Smooth muscle cell of the umbilical artery (primary cell): ENCODE results near the gene YIPF3. TPM values are rescaled to one million over a fixed set of nuclear protein-coding genes. Genes with fewer than 3 reads are reported as not detected.

Experiments used
- total RNA-seq: library from RNA; depleted of rRNA; stranded (reverse); fragments of >200 nt; gene quantifications from 2 replicates; pipeline ENCODE4 v1.2.3, GENCODE V29; 2014

Gene YIPF3
- 119 and 120 TPM in 2 replicates for total RNA-seq

DNA sequence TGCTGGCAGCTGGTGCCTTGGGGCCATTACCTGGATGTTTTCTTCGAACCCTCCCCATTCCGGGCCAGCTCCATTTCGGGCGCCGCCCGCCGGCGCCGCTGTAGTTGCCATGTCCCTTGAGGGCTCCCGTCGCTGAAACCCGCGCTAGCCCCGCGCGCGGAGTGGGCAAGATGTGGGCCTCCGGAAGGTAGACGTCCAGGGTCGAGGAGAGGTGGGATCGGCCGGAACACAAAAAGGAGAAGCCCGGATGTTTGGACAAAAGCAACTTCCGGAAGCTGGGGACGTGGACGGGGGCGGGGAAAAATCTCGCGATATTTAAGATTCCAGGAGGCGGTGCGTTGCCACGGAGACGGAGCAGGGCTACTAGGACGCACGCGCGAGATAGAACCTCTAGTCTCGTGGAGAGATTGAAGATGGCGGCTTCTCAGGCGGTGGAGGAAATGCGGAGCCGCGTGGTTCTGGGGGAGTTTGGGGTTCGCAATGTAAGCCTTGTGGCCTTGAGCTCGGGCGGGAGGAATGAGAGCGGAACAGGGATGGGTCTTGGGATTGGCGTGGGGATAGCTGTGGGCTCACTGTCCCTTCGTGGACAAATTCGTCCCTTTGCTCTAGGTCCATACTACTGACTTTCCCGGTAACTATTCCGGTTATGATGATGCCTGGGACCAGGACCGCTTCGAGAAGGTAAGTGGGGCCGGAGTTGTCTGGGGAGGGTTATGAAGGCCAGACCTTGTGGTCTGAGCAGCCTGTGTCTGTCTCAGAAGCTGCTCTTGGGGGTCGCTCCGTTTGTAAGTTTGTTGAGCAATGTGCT, at the start of gene YIPF3, which contains the start of gene POLR1C:
Gene YIPF3, minus strand, starts transcription at position 230 of the 808 bp plus-strand sequence. Its CDS starts 119 bp downstream, at position 111.
Gene POLR1C, plus strand, starts transcription at position 393 of the 808 bp plus-strand sequence. Its CDS starts 21 bp downstream, at position 414.

DNA sequence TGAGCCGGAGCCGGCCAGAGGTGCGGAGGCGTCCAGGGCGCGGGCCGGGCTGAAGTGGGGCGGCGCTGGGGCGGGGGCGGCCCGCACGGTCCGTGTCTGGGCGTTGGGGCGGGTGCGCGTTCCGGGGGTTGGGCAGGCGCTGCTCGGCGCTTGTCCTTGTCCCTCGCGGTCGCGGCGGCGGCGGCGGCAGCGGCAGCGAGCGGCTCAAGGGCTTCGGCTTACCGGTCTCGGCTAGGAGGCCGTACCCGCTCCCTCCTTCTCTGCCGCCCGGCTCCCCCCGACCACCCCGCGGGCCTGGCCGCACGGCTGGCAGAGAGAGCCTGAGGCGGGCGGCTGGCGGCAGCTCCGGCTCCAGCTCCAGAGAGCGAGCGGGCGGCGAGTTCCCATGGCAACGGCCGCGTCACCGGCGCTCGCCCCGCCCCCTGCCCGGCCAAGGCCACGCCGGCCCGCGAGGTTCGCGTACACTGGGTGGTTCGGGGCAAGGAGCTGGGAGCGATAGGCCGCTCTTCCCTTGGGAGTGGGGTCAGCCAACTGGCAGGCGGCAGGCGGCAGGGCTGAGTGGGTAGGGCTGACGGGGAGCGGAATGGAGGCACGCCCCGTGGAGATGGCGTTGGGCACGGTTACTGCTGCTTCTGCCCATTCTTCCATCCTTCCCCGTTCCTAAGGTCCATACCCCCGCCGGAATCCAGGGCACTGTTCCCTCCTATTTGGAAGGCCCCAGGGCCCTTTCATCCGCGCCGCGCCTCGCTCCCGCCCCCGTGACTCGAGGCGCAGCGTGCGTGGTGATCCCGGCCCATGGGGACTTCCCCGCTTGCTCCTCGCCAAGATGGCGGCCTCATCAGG, 6.5 kb downstream of the YIPF3 start, which contains the start of gene LRRC73:
Gene LRRC73, minus strand, starts transcription at position 363 of the 843 bp plus-strand sequence. CDS start 561 bp downstream, outside the sequence.

DNA sequence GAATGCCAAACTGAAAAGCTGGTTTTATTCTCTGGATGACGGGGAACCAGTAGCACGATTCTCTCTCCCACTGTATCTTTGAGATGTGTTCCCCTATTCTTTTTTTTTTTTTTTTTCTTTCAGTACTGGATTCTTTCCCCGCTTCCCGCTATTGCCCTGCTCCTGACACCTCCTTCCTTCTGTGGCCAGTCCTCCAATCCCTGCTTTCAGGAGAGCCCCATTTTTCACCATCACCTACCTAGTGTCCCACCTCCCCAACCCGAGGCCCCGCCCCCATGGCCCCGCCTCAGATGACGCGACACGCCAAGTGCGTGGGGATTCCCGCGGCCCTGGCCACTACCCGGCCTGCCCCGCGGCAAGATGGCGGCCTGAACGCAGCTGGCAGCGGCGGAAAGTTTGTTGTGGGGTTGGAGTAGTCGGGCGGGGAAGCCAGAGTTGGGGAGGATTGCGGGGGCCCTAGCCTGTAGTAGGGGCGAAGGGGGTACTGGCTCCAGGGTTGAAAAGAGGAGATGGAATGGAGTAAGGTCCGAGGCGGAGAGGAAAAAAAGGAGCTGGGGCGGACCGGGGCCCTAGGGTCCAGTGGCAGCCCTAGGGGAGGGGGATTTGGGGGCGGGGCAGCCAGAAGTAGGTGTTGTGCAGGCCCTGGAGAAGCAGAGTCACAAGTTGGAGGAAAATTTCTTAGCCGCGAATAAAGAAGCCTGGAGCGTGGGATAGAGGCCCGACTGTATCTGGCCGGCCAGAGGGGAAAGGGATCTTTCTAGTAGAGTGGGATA, 39.3 kb downstream of the YIPF3 start, which contains the start of gene TJAP1:
Gene TJAP1, plus strand, starts transcription at position 336 of the 773 bp plus-strand sequence. CDS start 21,432 bp downstream, outside the sequence.

Other genes with a start within 250 kb of the YIPF3 start
- gene SLC22A7, start 218.7 kb downstream of the YIPF3 start, total RNA-seq: not detected in 2 replicates
- gene CRIP3, start 208.1 kb downstream of the YIPF3 start, total RNA-seq: not detected in 2 replicates
- 6.5 and 9.1 TPM in 2 replicates for gene ZNF318, start 147.3 kb downstream of the YIPF3 start, total RNA-seq
- gene ABCC10, start 89.4 kb downstream of the YIPF3 start, total RNA-seq: 23.2 and 37.5 TPM in 2 replicates
- 0.30 and 1.6 TPM in 2 replicates for gene DLK2, start 61.4 kb downstream of the YIPF3 start, total RNA-seq
- 7.4 and 17.7 TPM in 2 replicates for gene TJAP1, start 39.4 kb downstream of the YIPF3 start, total RNA-seq
- gene LRRC73, start 6.6 kb downstream of the YIPF3 start, total RNA-seq: 0.30 and 0.46 TPM in 2 replicates
- 23.4 and 24.6 TPM in 2 replicates for gene POLR1C, start 163 bp upstream of the YIPF3 start, total RNA-seq
- 25.5 and 40.0 TPM in 2 replicates for gene XPO5, start 59.1 kb upstream of the YIPF3 start, total RNA-seq
- gene POLH, start 59.3 kb upstream of the YIPF3 start, total RNA-seq: 27.6 and 47.4 TPM in 2 replicates
- gene GTPBP2, start 112.3 kb upstream of the YIPF3 start, total RNA-seq: 68.4 and 71.3 TPM in 2 replicates
- gene MAD2L1BP, start 118.9 kb upstream of the YIPF3 start, total RNA-seq: 33.4 and 38.6 TPM in 2 replicates
- gene RSPH9, start 128.1 kb upstream of the YIPF3 start, total RNA-seq: 0.59 and 0.65 TPM in 2 replicates
- 22.0 and 28.2 TPM in 2 replicates for gene MRPS18A, start 170.9 kb upstream of the YIPF3 start, total RNA-seq